COR-L47 (cell line): ENCODE results near the gene GCN1.
A peak's percentile ranks its signal among the peaks of the same experiment; 100 is the strongest.

Experiments used
- DNase-seq: peaks from one replicate; lab custom pipeline; 2025; lab: John Stamatoyannopoulos, UW

GCN1 gene

GRCh38 chr12:120141336-120141735 is 53.2 kb downstream of the GCN1 start:
- DNase-seq, result no peak

DNA sequence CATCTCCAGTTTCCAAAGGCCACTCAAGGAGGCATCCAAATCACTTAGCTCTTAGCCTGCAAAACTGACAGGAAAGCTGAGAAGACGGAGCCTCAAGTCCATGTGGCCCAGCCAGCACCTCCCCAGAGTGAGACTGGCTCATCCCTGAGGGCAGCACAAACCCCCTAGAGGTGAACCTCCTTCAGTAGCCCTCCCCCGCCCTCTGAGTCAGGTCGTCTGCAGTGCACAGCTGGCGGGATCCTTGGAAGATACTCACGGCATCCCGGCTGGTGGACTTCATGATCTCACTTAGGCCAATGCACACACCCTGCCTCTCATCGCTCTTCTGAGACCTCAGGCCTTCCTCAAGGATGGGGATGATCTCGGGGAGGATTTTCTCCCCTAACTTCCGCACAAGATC is 53.9 kb downstream of the GCN1 start:
- no peak for DNase-seq

- DNase-seq, result no peak
Measured at GRCh38 chr12:120139958-120140357, 54.6 kb downstream of the GCN1 start.

DNA sequence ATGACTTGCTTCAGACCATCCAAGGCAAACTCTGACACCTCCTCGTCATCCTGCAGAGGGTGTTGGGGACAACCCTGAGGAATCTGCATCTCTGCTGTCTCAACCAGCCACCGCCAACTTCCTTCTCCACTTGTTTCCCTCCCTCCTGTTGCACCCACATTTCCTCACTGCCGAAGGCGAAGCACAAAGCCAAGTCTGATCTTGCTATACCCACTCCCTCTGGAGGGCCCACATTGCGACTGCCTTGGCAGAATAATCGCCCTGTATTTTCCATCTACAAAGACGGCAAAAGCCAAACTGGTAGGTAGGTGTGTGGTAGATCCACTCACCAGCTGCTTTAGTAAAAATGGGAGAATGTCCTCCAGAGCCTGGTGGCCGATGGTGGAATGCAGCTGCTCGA is 56.1 kb downstream of the GCN1 start:
- no peak for DNase-seq

DNA sequence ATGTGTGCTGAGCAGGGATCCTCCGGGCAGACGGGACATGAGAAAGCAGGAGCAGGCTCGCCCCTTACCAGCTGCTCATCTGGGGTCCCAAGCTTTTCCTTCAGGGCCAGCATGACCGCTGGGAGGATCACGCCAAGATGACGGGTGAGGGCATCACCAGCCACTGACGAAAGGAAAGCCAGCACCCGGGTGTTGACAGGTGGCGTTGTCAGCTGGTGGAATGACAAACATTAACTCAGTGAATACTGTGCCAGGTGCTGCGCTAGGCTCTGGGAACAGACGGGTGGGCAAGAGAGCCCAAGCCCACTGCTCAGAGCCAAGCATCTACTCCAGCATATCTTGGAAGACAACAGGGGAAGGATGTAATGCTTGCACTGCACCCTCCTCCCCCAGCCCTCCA is 56.7 kb downstream of the GCN1 start:
- no peak for DNase-seq

DNA sequence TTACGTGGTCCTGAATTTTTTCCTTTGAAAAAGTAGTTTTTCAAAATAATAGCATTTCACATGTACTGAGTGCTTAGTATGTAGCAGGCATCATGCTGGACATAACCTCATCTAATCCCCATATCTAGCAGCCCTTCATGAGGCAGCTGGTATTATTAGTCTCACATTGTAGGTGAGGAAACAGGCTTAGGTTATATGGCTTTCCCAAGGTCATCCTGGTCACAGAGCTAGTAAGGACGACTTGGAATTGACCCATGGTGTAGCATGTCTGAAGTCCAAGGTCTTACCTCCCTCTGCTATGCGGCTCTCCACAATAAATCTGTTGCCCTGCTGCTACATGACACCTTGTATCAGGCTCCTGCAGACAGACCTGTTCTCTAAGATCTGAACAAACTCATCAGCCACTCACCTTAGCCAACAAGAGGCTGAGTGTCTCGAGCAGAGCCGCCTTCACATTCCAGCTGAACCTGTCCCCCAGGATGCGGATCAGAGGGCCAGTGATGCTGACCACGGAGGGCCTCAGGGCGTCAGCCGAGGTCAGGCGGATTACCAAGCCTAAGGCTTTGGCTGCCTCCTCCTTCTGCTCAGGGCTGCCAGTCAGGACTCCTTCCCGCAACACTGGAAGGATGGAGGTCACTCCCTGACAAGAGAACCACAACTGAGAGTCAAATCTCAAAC is 58.3 kb downstream of the GCN1 start:
- DNase-seq, result no peak

DNA sequence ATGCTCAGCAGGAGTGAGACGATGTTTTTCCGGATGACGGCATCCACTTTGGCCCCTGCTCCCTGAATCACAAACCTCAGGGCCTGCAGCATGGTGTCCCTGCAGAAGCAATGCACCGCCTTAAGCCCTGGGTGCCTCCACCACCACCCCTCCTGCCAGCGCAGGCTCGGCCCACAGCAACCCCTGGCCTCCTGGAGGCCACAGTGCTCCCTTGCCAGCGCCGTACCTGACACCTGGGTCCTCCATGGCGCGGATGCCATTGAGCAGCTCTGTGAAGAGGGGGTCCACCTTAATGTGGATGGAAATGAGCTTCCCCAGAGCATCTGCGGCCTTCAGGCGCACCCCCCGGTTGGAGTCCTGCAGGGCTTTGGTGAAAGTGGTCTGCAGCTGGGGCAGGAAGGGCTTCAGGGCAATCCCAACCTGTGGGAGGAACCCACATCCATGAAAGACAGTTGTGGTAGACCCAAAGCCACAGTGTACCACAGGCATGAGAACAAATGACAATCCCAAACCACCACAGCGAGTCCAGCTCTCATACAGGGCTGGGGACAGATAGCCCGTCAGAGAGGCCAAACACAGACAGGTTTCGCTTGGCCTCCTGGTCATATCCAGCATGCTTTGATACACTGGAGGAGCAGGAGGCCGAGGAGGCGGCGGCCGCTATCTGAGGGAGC is 60.1 kb downstream of the GCN1 start:
- DNase-seq, result no peak

DNA sequence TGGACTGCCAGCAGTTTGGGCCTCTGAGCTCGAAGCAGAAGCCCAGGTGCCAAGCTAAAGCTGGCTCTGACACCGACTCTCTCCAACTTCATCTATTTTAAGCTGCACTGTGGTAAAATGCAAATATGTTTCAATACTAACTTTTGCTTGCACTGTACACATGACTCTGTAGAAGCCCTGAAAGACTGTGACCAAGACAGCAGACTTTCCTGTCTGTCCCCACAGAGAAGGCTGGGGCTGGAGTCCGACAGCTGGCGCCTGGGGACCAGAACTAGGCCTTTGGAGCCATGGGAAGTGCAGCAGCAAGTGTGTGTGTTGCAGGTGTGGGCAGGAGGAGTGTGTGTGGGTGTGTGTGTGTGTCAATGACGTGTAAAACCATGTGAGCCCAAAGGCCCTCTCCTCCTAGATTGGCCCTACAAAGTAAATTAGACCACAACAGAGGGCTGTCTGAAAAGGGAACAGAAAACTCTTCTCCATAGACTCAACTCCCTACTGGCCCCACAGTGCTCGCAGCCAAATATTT is 61.6 kb downstream of the GCN1 start:
- DNase-seq, result no peak

- DNase-seq, result peak; percentile 45
Measured at GRCh38 chr12:120132054-120132836, 62.3 kb downstream of the GCN1 start.

- DNase-seq, result no peak
Measured at GRCh38 chr12:120131116-120131515, 63.4 kb downstream of the GCN1 start.

DNA sequence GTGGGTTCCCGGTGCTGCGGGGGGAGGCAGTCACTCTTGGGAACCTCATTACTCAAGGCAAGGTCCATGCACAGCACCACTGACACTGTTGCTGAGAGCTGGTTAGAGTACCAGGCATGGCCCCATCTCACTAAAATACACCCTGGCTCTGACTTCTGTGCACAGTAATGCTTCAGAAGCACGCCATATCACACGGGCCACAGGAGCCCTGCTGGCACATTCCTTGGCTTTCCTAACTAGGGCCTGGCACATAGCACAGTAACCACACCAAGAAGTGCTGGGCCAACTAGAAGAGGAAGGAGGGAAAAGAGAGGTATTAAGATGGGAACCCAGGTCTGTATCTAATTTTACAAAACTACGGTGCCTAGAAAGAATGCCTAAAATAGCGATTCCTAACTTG is 64.5 kb downstream of the GCN1 start:
- DNase-seq, result no peak

DNA sequence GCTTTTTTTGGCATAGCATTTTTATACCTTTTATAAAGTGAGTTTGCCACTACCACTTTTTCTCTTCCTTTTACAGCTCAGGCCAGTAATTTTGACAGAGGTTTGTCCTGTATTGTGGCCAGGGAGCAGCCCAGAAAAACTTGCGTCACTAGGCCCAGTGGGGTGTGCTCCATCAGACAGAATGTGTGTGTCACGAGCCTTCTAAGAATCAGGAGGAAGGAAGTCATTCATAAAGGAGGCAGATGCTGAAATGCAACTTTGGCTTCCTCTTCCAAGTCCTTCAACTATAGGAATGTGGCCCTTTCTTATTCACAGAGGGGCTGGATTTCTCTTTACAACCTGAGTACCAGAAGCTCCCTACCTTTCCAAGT is 67.9 kb downstream of the GCN1 start:
- no peak for DNase-seq

DNA sequence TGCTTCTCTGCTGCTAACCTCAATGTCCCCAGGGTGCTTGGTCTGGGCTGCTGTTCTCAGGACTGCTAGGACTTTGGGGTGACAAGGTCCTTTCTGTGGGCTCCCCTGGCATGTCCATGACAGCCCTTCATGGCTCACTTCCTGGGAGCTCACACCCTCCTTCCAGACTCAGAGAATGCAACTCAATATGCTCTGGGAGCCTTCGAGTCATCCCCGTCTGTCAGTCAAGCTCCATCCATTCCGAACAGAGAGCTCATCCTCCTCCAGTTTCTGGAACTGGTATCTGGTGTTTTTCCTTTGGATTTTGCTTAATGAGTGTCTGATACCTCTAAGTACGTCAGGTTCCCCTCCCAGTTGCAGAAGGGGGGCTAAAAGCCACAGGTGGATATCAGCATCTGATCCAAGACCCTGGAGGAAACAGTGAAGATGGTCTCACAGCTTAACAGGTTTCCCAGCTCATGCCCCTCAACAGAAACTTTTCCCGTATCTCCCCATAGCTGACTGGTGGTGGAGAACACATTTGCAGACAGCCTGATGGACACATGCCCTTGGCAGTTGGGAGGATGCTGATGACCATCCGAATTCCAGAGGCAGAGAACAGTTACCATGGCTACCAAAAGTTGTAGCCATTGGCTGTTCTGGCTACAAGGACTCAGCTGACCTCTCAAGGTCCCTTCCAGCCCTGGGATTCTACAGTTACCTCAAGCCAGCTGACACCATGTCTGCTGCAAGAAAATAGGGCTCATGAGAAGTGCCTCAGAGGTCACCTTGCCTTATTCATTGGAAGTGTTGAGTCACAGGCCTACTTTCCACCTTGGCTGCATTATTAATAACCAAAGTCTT is 68.5 kb downstream of the GCN1 start:
- no peak for DNase-seq

- DNase-seq, result no peak
Measured at GRCh38 chr12:120125029-120125428, 69.5 kb downstream of the GCN1 start.

GRCh38 chr12:120121766-120122293 is 72.7 kb downstream of the GCN1 start:
- no peak for DNase-seq

DNA sequence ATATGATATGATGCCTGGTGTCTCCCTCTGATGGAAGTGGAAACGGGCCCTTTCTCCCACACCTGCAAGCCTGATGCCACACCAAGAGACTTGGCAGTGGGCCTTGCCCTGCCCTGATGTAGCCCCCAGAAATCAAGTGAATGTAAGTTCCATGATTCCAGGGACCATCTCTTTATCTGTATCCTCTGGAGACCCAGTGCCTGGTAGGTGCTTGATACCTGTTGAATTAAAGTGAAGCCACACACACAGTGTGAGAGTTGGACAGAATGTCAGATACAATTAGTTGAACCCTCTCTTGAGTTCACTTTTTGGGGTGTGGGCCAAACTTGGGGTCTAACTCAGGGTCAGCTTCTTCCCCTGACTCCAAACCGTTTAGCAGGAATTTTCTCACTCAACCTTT is 73.2 kb downstream of the GCN1 start:
- no peak for DNase-seq

GRCh38 chr12:120119271-120119973 is 75.1 kb downstream of the GCN1 start:
- DNase-seq, result no peak

DNA sequence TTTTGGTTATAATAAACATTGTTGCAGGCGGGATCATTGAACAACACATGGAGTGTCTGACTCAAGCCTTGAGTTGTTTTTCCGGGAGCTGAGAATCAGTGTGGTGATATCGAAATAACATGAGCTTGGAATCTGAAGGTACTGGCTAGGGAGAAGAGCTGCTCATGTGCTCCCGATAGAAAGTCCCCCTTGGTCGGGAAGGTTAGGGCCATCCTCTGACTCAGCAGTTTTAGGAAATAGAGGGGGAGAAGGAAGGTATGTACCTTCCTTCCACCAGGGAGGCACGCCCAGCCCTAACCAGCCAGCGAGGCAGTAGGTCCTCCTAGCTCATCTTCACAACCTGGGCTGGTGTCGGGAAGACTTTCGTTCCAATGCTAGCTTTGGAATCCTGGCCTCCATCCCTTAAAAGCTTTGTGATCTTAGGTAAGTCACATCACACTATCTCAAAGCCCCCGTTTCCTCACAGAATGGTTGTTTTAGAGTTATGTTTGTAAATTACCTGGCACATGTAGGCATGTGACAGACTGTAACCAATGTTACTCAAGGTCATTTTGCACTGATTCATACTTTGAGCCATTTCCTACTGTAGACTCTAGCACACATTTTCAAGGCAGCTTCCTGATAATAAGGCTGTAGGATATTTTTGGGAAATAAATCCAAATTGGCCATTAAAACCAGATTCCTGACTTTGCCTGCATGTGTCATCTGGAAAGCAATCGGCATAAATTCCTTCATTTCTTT is 76.0 kb downstream of the GCN1 start:
- no peak for DNase-seq

DNA sequence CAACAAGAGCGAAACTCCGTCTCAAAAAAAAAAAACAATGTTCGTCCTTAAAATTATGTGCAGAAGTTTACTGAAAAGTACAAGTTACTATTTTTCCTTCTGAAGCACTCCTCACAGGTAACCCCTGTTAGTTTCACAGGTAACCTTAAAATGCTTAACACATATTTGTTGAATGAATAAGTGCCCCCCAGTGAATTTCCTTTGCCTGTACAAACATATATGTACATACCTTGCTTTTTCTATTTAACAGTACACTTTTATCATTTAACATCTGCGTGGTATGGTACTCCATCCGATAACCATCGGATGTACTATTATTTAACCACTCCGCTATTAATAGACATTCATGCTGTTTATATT is 76.6 kb downstream of the GCN1 start:
- DNase-seq, result no peak

DNA sequence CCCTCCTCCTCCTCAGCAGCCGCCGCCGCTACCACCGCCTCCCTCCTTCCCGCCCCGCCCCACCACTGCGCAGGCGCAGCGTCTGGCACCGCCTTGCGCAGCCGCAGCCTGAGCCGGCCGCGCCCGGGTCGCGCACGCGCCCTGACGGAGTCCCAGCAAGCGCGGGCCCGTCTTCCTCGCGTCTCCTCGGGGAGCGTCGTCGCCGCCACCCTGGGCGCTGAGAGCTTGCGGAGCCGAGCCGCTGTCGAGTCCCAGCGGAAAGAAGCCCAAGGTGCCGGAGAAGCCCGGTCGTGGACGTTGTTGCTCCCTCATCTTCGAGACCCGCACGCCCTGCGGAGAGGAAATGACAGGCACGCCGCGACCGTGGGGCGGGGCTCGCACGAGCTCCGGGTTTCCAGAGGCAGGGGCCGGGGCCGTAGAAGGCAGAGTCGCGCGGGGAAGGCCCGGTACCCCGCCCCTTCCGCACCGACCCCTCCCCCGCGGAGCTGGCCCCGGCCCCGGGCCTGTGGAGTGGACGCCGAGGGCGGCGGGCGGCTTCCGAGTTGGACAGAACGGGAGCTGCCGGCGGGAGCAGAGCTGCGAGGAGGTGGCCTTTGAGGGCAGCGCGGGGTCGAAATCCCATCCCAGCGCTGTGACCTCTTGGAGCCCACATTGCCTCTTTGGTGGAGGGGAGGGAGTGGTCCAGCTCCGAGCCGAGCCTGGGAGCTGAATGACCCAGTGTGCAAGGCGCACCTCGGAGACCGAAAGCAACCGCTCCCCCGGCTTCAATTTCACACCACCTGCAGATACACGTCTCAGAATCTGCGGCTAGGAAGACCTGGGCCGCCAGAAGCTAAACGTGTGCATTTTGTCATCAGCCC is 77.5 kb downstream of the GCN1 start:
- DNase-seq, result peak; percentile 89
